ENCODE data around the gene WDR87. TPM values are rescaled to one million over a fixed set of nuclear protein-coding genes. Genes with fewer than 3 reads are reported as not detected.

The WDR87 gene
- total RNA-seq, 1 donor from 2014 or later: not detected

DNA sequence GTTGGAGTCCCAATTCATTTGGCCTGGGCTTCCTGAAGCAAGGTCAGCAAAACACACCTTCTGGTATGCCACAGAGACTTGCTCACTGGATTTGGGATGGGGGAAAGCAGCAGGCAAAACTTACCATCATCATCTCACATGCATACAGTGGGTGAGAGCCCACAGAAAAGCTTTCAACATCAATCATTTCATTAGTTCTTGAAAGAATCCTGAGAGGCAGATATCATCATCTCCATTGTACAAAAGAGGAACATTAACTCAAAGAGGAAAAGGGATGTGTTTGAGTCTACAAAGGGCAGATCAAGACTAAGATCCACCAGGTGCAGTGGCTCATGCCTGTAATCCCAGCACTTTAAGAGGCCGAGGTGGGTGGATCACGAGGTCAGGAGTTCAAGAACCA is 6.4 kb downstream of the WDR87 start:
- no peak overlapping the region for H3K4me3 Mint-ChIP-seq (ENCODE audit: unreplicated experiment)
- Histone ChIP-seq H3K4me1 (ENCODE audit: insufficient read depth, low read length) (no peaks in the 10 kb centered on the region), H3K4me2 (ENCODE audit: low read length) (no peak overlapping the region), H3K9ac (ENCODE audit: low read length) (no peak overlapping the region), H3K9me3 (ENCODE audit: insufficient read depth, low read depth, low read length) (no peaks in the 10 kb centered on the region), H3K79me2 (ENCODE audit: insufficient read depth, low read length) (no peaks in the 10 kb centered on the region), H4K20me1 (ENCODE audit: insufficient read depth, low read length) (no peaks in the 10 kb centered on the region), H3K27me3 (ENCODE audit: insufficient read depth, low read length) (peaks cover 2% of the 10 kb centered on the region), H3K36me3 (ENCODE audit: insufficient read depth, low read length) (no peaks in the 10 kb centered on the region), H2AFZ (ENCODE audit: low read depth, low read length) (no peak overlapping the region), H3K27ac (ENCODE audit: low read depth, low read length) (no peak overlapping the region), H3K4me3 (ENCODE audit: insufficient read depth, low read depth, low read length) (no peak overlapping the region)
- peaks cover 5% of the 10 kb centered on the region for H3K36me3 Mint-ChIP-seq (ENCODE audit: low read depth, unreplicated experiment)
- peaks cover 9% of the 10 kb centered on the region for H3K27me3 Mint-ChIP-seq (ENCODE audit: low read depth, unreplicated experiment)
- no peak overlapping the region for H3K27ac Mint-ChIP-seq (ENCODE audit: unreplicated experiment)
- H3K4me1 Mint-ChIP-seq (ENCODE audit: low read depth, unreplicated experiment): no peaks in the 10 kb centered on the region
- DNase-seq (ENCODE audit: low read depth): no peak
- TF ChIP-seq CTCF (IDR thresholded peaks at IDR 0.05; ENCODE audit: insufficient read depth, low read depth, low read length) (no peak), EZH2 (IDR thresholded peaks at IDR 0.05; ENCODE audit: insufficient read depth, low read length) (no peak)
- FAIRE-seq: no peak
- H3K9me3 Mint-ChIP-seq (ENCODE audit: unreplicated experiment): no peaks in the 10 kb centered on the region

GRCh38 chr19:37899453-37899852 is 6.9 kb downstream of the WDR87 start:
- no peaks in the 10 kb centered on the region for H3K9me3 Mint-ChIP-seq (ENCODE audit: unreplicated experiment)
- peaks cover 9% of the 10 kb centered on the region for H3K27me3 Mint-ChIP-seq (ENCODE audit: low read depth, unreplicated experiment)
- no peak for FAIRE-seq
- H3K9me3 ChIP-seq (ENCODE audit: insufficient read depth, low read depth, low read length): no peaks in the 10 kb centered on the region
- H4K20me1 ChIP-seq (ENCODE audit: insufficient read depth, low read length): no peaks in the 10 kb centered on the region
- H3K4me1 ChIP-seq (ENCODE audit: insufficient read depth, low read length): no peaks in the 10 kb centered on the region
- H3K36me3 Mint-ChIP-seq (ENCODE audit: low read depth, unreplicated experiment): peaks cover 5% of the 10 kb centered on the region
- H3K27ac Mint-ChIP-seq (ENCODE audit: unreplicated experiment): no peak overlapping the region
- no peak overlapping the region for H3K4me2 ChIP-seq (ENCODE audit: low read length)
- no peak overlapping the region for H3K27ac ChIP-seq (ENCODE audit: low read depth, low read length)
- no peak overlapping the region for H3K9ac ChIP-seq (ENCODE audit: low read length)
- TF ChIP-seq CTCF (IDR thresholded peaks at IDR 0.05; ENCODE audit: insufficient read depth, low read depth, low read length) (no peak), EZH2 (IDR thresholded peaks at IDR 0.05; ENCODE audit: insufficient read depth, low read length) (no peak)
- H3K4me1 Mint-ChIP-seq (ENCODE audit: low read depth, unreplicated experiment): no peaks in the 10 kb centered on the region
- H3K4me3 ChIP-seq (ENCODE audit: insufficient read depth, low read depth, low read length): no peak overlapping the region
- peaks cover 2% of the 10 kb centered on the region for H3K27me3 ChIP-seq (ENCODE audit: insufficient read depth, low read length)
- no peaks in the 10 kb centered on the region for H3K79me2 ChIP-seq (ENCODE audit: insufficient read depth, low read length)
- no peaks in the 10 kb centered on the region for H3K36me3 ChIP-seq (ENCODE audit: insufficient read depth, low read length)
- no peak overlapping the region for H2AFZ ChIP-seq (ENCODE audit: low read depth, low read length)
- DNase-seq (ENCODE audit: low read depth): no peak
- no peak overlapping the region for H3K4me3 Mint-ChIP-seq (ENCODE audit: unreplicated experiment)

DNA sequence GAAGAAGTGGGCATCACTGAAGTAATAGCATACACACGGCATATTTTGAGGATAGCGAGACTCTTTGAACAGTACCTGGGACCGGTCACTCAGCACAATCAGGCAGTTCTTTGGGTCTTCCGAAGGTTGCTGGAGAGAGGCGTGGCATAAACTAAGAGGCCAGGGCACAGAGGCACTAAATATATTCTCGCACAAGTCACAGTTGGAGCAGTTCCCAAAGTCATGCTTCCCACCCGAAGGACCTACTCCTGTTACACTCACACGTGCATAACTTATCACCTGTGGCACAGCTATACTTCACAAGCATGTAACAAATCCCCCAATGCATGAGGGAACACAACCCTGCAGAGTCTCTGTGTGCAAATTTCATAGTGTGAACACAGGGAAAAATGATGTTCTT is 10.2 kb downstream of the WDR87 start:
- H3K9me3 ChIP-seq (ENCODE audit: insufficient read depth, low read depth, low read length): peaks cover 3% of the 10 kb centered on the region
- H3K9ac ChIP-seq (ENCODE audit: low read length): no peak overlapping the region
- H3K27me3 Mint-ChIP-seq (ENCODE audit: low read depth, unreplicated experiment): peaks cover 25% of the 10 kb centered on the region
- H3K27me3 ChIP-seq (ENCODE audit: insufficient read depth, low read length): peaks cover 8% of the 10 kb centered on the region
- no peaks in the 10 kb centered on the region for H3K4me1 ChIP-seq (ENCODE audit: insufficient read depth, low read length)
- H3K4me3 ChIP-seq (ENCODE audit: insufficient read depth, low read depth, low read length): no peak overlapping the region
- no peak for FAIRE-seq
- H4K20me1 ChIP-seq (ENCODE audit: insufficient read depth, low read length): no peaks in the 10 kb centered on the region
- H3K36me3 ChIP-seq (ENCODE audit: insufficient read depth, low read length): no peaks in the 10 kb centered on the region
- H3K36me3 Mint-ChIP-seq (ENCODE audit: low read depth, unreplicated experiment): peaks cover 5% of the 10 kb centered on the region
- H3K4me2 ChIP-seq (ENCODE audit: low read length): no peak overlapping the region
- H3K9me3 Mint-ChIP-seq (ENCODE audit: unreplicated experiment): peaks cover 3% of the 10 kb centered on the region
- no peak for DNase-seq (ENCODE audit: low read depth)
- no peak overlapping the region for H3K27ac Mint-ChIP-seq (ENCODE audit: unreplicated experiment)
- no peak overlapping the region for H3K27ac ChIP-seq (ENCODE audit: low read depth, low read length)
- TF ChIP-seq CTCF (IDR thresholded peaks at IDR 0.05; ENCODE audit: insufficient read depth, low read depth, low read length) (no peak), EZH2 (IDR thresholded peaks at IDR 0.05; ENCODE audit: insufficient read depth, low read length) (no peak)
- no peaks in the 10 kb centered on the region for H3K79me2 ChIP-seq (ENCODE audit: insufficient read depth, low read length)
- H2AFZ ChIP-seq (ENCODE audit: low read depth, low read length): no peak overlapping the region
- no peaks in the 10 kb centered on the region for H3K4me1 Mint-ChIP-seq (ENCODE audit: low read depth, unreplicated experiment)
- H3K4me3 Mint-ChIP-seq (ENCODE audit: unreplicated experiment): no peak overlapping the region

All from astrocyte (in vitro differentiated cells and primary cell).